H9 (cell line): Measurements from ENCODE around the gene RAB40C. TPM values are rescaled to one million over a fixed set of nuclear protein-coding genes. Genes with fewer than 3 reads are reported as not detected.

ENCODE experiments used
- DNase-seq: peaks from one replicate; pipeline ENCODE4 v3.0.0-alpha.2; 2017
- H2AFZ ChIP-seq: one replicate; pipeline ENCODE4 v1.6.1; 2013; ENCODE audit warnings: mild to moderate bottlenecking, low read length, control low read depth, moderate library complexity
- H2AK5ac ChIP-seq: 2 replicates; pipeline ENCODE4 v1.6.1; 2013; ENCODE audit warnings: low read length, control low read depth, mixed read lengths; ENCODE audit not compliant: insufficient read length
- H2BK120ac ChIP-seq: one replicate; pipeline ENCODE4 v1.6.1; 2013; ENCODE audit warnings: low read depth, mild to moderate bottlenecking, low read length, control low read depth, inconsistent platforms; ENCODE audit not compliant: poor library complexity, severe bottlenecking
- H2BK12ac ChIP-seq: 2 replicates; pipeline ENCODE4 v1.6.1; 2013; ENCODE audit warnings: low read length, control low read depth, mixed read lengths, low read depth; ENCODE audit not compliant: insufficient read length
- H2BK15ac ChIP-seq: 2 replicates; pipeline ENCODE4 v1.6.1; 2013; ENCODE audit warnings: low read depth, low read length, control low read depth
- H2BK20ac ChIP-seq: one replicate; pipeline ENCODE4 v1.6.1; 2013; ENCODE audit warnings: low read depth, mild to moderate bottlenecking, low read length, control low read depth, inconsistent platforms; ENCODE audit not compliant: poor library complexity, severe bottlenecking
- H2BK5ac ChIP-seq: 2 replicates; pipeline ENCODE4 v1.6.1; 2013; ENCODE audit warnings: low read length, control low read depth, mixed read lengths; ENCODE audit not compliant: insufficient read length
- H3K14ac ChIP-seq: 2 replicates; pipeline ENCODE4 v1.6.1; 2013; ENCODE audit warnings: low read length, control low read depth; ENCODE audit not compliant: insufficient read depth
- H3K18ac ChIP-seq: 2 replicates; pipeline ENCODE4 v1.6.1; 2013; ENCODE audit warnings: low read depth, mild to moderate bottlenecking, mixed read lengths, low read length, control low read depth; ENCODE audit not compliant: insufficient read length
- H3K23ac ChIP-seq: 2 replicates; pipeline ENCODE4 v1.6.1; 2013; ENCODE audit warnings: low read length, control low read depth, mixed read lengths, low read depth; ENCODE audit not compliant: insufficient read length
- H3K23me2 ChIP-seq: 2 replicates; pipeline ENCODE4 v1.6.1; 2013; ENCODE audit warnings: low read depth, mild to moderate bottlenecking, mixed read lengths, low read length, control low read depth; ENCODE audit not compliant: insufficient read length, poor library complexity, severe bottlenecking
- H3K27ac ChIP-seq: 2 replicates; pipeline ENCODE4 v1.5.1; 2013; ENCODE audit warnings: low read length, control low read depth, mixed read lengths, low read depth; ENCODE audit not compliant: insufficient read length
- H3K27me3 ChIP-seq: 2 replicates; pipeline ENCODE4 v1.6.1; 2013; ENCODE audit warnings: low read length, control low read depth, inconsistent platforms; ENCODE audit not compliant: insufficient read depth
- H3K4ac ChIP-seq: 2 replicates; pipeline ENCODE4 v1.6.1; 2013; ENCODE audit warnings: low read depth, mild to moderate bottlenecking, control low read depth, inconsistent platforms, low read length, moderate library complexity
- H3K4me1 ChIP-seq: 2 replicates; pipeline ENCODE4 v1.6.1; 2013; ENCODE audit warnings: low read length, control low read depth, inconsistent platforms; ENCODE audit not compliant: insufficient read depth
- H3K4me2 ChIP-seq: 2 replicates; pipeline ENCODE4 v1.6.1; 2013; ENCODE audit warnings: low read length, control low read depth, mixed read lengths; ENCODE audit not compliant: insufficient read length, insufficient read depth
- H3K56ac ChIP-seq: 2 replicates; pipeline ENCODE4 v1.6.1; 2013; ENCODE audit warnings: low read depth, mild to moderate bottlenecking, mixed read lengths, low read length, control low read depth; ENCODE audit not compliant: insufficient read length
- H3K79me1 ChIP-seq: 2 replicates; pipeline ENCODE4 v1.6.1; 2013; ENCODE audit warnings: low read depth, mild to moderate bottlenecking, moderate library complexity, low read length, control low read depth, inconsistent platforms; ENCODE audit not compliant: insufficient read depth, poor library complexity, severe bottlenecking
- H3K79me2 ChIP-seq: 2 replicates; pipeline ENCODE4 v1.6.1; 2013; ENCODE audit warnings: low read length, control low read depth, inconsistent platforms; ENCODE audit not compliant: insufficient read depth
- H3K9ac ChIP-seq: 2 replicates; pipeline ENCODE4 v1.6.1; 2013; ENCODE audit warnings: low read length, control low read depth, mixed read lengths; ENCODE audit not compliant: insufficient read length; ENCODE audit errors: extremely low read depth
- H3K9me3 ChIP-seq: one replicate; pipeline ENCODE4 v1.6.1; 2013; ENCODE audit warnings: low read depth, low read length, inconsistent platforms; ENCODE audit not compliant: control insufficient read depth
- H3T11ph ChIP-seq: one replicate; pipeline ENCODE4 v1.6.1; 2013; ENCODE audit warnings: mild to moderate bottlenecking, low read length, control low read depth, inconsistent platforms
- H4K20me1 ChIP-seq: one replicate; pipeline ENCODE4 v1.6.1; 2013; ENCODE audit not compliant: control insufficient read depth, insufficient read length, insufficient read depth
- H4K5ac ChIP-seq: 2 replicates; pipeline ENCODE4 v1.6.1; 2013; ENCODE audit warnings: low read depth, mild to moderate bottlenecking, mixed read lengths, low read length, control low read depth; ENCODE audit not compliant: insufficient read length
- H4K8ac ChIP-seq: replicated peaks from 2 replicates; pipeline ENCODE4 v1.6.1; 2013; ENCODE audit warnings: low read length, control low read depth, mixed read lengths, low read depth; ENCODE audit not compliant: insufficient read length
- H4K91ac ChIP-seq: 2 replicates; pipeline ENCODE4 v1.6.1; 2013; ENCODE audit warnings: low read depth, mild to moderate bottlenecking, moderate library complexity, mixed read lengths, low read length, control low read depth; ENCODE audit not compliant: insufficient read length
- H3K27ac Mint-ChIP-seq, 3 experiments: 2 replicates in 2 of 3; 3 replicates in 1 of 3; pipeline ENCODE4 v1.8.0; 2020 to 2021; ENCODE audit warnings: mixed read lengths in 3 of 3, mild to moderate bottlenecking in 1 of 3, moderate library complexity in 1 of 3
- H3K27me3 Mint-ChIP-seq: 2 replicates; pipeline ENCODE4 v1.8.0; 2021; ENCODE audit warnings: low read depth, mild to moderate bottlenecking, moderate library complexity, mixed read lengths
- H3K36me3 Mint-ChIP-seq, 3 experiments: 2 replicates in 2 of 3; 3 replicates in 1 of 3; pipeline ENCODE4 v1.8.0; 2020 to 2021; ENCODE audit warnings: low read depth in 3 of 3, mixed read lengths in 3 of 3; ENCODE audit not compliant: insufficient read depth in 1 of 3
- H3K4me1 Mint-ChIP-seq, 2 experiments: 2 replicates each; pipeline ENCODE4 v1.8.0; 2020; ENCODE audit warnings: mixed read lengths in 2 of 2
- H3K4me3 Mint-ChIP-seq, 2 experiments: 2 replicates in 1 of 2; 3 replicates in 1 of 2; pipeline ENCODE4 v1.8.0; 2020 to 2021; ENCODE audit warnings: mild to moderate bottlenecking in 2 of 2, mixed read lengths in 2 of 2, moderate library complexity in 1 of 2
- H3K9me3 Mint-ChIP-seq, 2 experiments: 2 replicates in 1 of 2; 3 replicates in 1 of 2; pipeline ENCODE4 v1.8.0; 2020; ENCODE audit warnings: mild to moderate bottlenecking in 2 of 2, mixed read lengths in 2 of 2, moderate library complexity in 1 of 2
- WGBS: extraction: QIAGEN DNeasy Blood & Tissue Kit; methylation state at CpG from one replicate; pipeline ENCODE4 v1.1.7; 2013; ENCODE audit warnings: missing lambda C conversion rate, low lambda C conversion rate, mixed read lengths; ENCODE audit not compliant: insufficient read length; ENCODE audit errors: extremely low coverage; 5-methylcytosine and 5-hydroxymethylcytosine counted together
- total RNA-seq: library from RNA; stranded (reverse); gene quantifications from 2 replicates; pipeline ENCODE4 v1.2.1, GENCODE V29; 2021
- TF ChIP-seq, protein P1 (sequence below): fragments of 200-600 bp; sonication (generic); conservative IDR thresholded peaks from 3 replicates; pipeline ENCODE4 v1.8.0; 2021; ENCODE audit warnings: antibody characterized with exemption, mild to moderate bottlenecking

Gene RAB40C
- total RNA-seq, 1 experiment from 2014 or later = 19.1 TPM

DNA sequence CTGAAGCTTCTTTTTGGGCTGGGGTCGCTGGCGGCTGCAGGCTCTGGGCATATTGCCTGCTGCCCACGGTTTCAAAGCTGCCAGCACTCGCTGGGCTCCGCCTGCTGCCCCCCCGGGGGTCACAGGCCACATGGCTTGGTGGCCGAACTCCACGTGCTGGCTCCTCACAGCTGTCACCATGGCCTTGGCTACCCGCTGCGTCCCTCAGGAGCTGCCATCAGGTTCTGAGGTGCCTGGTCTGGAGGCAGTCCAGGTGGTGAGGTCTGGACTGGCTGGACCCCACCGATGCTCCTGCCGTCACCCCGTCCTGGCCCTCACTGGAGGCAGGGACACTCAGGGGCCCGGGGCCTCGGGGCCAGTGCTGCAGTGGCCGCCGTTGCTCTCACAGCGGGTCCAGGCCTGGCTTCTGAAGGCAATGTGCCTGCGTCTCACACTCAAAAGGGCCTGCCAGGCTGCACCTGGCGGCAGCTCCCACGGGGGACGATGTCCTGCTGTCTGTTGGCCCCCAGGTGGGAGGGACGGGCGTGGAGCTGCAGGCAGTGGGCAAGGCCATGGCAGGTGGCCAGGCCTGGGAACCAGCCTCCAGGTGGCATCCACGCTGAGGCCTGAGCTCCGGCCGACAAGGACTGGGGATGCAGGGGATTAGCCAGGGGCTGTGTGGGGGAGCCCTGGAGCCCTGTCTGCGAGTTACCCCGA lies 49.1 kb upstream of the RAB40C start:
- TF ChIP-seq, protein P1, sequence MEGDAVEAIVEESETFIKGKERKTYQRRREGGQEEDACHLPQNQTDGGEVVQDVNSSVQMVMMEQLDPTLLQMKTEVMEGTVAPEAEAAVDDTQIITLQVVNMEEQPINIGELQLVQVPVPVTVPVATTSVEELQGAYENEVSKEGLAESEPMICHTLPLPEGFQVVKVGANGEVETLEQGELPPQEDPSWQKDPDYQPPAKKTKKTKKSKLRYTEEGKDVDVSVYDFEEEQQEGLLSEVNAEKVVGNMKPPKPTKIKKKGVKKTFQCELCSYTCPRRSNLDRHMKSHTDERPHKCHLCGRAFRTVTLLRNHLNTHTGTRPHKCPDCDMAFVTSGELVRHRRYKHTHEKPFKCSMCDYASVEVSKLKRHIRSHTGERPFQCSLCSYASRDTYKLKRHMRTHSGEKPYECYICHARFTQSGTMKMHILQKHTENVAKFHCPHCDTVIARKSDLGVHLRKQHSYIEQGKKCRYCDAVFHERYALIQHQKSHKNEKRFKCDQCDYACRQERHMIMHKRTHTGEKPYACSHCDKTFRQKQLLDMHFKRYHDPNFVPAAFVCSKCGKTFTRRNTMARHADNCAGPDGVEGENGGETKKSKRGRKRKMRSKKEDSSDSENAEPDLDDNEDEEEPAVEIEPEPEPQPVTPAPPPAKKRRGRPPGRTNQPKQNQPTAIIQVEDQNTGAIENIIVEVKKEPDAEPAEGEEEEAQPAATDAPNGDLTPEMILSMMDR = no peak
- Histone ChIP-seq H3K27ac (no peak overlapping the region), H3K23ac (no peak overlapping the region), H3K27me3 (no peaks in the 10 kb centered on the region), H3K9me3 (no peaks in the 10 kb centered on the region), H2BK120ac (no peak overlapping the region), H3K9ac (no peak overlapping the region), H3K18ac (no peak overlapping the region), H3K79me2 (no peaks in the 10 kb centered on the region; the same call in 1 of the 2 replicates), H2AFZ (no peak overlapping the region), H3K23me2 (no peaks in the 10 kb centered on the region), H3K56ac (no peak overlapping the region), H3K4ac (no peak overlapping the region), H3K4me2 (no peak overlapping the region), H3K79me1 (peaks cover 4% of the 10 kb centered on the region), H4K20me1 (no peaks in the 10 kb centered on the region), H2BK5ac (no peak overlapping the region), H4K8ac (no peak overlapping the region), H3T11ph (no peak overlapping the region), H2BK12ac (no peak overlapping the region), H3K14ac (no peak overlapping the region; the same call in 1 of the 2 replicates), H4K91ac (no peak overlapping the region), H2AK5ac (no peak overlapping the region), H2BK20ac (no peak overlapping the region), H3K4me1 (no peaks in the 10 kb centered on the region), H2BK15ac (no peak overlapping the region), H4K5ac (no peak overlapping the region)
- Mint-ChIP-seq H3K36me3 (peaks cover 3 to 15% (median 6%) of the 10 kb centered on the region in 3 experiments; a peak in 6 of 7 replicates), H3K4me1 (no peaks in the 10 kb centered on the region), H3K27me3 (no peaks in the 10 kb centered on the region), H3K9me3 (no peaks in the 10 kb centered on the region), H3K27ac (no peak overlapping the region), H3K4me3 (no peak overlapping the region)
- WGBS = no CpG with 5 or more reads among the region's 29 CpGs
- no peak for DNase-seq
